ENCODE data around the gene SCYGR6. TPM values are rescaled to one million over a fixed set of nuclear protein-coding genes. Genes with fewer than 3 reads are reported as not detected.

The SCYGR6 gene
- total and polyA plus RNA-seq, 2 donors, result not detected

DNA sequence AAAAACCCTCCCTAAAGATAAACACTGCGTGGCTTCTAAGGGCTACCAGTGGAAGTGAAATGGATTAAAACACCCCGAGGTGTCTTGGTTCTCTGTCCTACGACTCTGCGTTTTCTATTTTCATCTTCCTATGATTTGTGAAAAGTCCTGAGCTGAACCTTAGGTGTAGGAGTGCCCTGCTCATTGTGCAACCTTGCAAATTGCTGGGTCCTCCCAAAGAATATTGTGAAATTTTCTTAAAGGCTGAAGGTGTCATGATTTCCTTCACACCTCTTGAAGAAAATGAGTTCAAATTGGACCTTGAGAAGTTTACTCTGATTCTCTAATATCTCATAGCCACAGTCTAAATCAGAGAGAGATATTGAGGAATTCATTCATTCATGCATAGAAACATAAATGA is 4.9 kb downstream of the SCYGR6 start:
- no peak for DNase-seq (ENCODE audit: low read depth in 6 of 9, low spot score in 9 of 9)
- peaks cover 0 to 17% of the 10 kb centered on the region in 2 donors for H3K27me3 ChIP-seq (ENCODE audit: control insufficient read depth in 2 of 2, insufficient read depth in 1 of 2, low read length in 1 of 2)
- H3K4me1 ChIP-seq (ENCODE audit: control insufficient read depth in 2 of 2, insufficient read depth in 2 of 2, low read length in 2 of 2), result no peaks in the 10 kb centered on the region
- WGBS, result 97% methylated on average over 4 of the region's 4 CpGs
- no peak overlapping the region for H3K27ac ChIP-seq (ENCODE audit: low read depth in 1 of 2, low read length in 1 of 2)
- no peak overlapping the region for H3K4me3 ChIP-seq (ENCODE audit: low read length in 2 of 2)
- no peaks in the 10 kb centered on the region for H3K9me3 ChIP-seq (ENCODE audit: control insufficient read depth in 2 of 2, insufficient read depth in 1 of 2, low read length in 1 of 2)
- H3K36me3 ChIP-seq (ENCODE audit: control insufficient read depth in 2 of 2, insufficient read depth in 2 of 2, low read length in 1 of 2), result no peaks in the 10 kb centered on the region

DNA sequence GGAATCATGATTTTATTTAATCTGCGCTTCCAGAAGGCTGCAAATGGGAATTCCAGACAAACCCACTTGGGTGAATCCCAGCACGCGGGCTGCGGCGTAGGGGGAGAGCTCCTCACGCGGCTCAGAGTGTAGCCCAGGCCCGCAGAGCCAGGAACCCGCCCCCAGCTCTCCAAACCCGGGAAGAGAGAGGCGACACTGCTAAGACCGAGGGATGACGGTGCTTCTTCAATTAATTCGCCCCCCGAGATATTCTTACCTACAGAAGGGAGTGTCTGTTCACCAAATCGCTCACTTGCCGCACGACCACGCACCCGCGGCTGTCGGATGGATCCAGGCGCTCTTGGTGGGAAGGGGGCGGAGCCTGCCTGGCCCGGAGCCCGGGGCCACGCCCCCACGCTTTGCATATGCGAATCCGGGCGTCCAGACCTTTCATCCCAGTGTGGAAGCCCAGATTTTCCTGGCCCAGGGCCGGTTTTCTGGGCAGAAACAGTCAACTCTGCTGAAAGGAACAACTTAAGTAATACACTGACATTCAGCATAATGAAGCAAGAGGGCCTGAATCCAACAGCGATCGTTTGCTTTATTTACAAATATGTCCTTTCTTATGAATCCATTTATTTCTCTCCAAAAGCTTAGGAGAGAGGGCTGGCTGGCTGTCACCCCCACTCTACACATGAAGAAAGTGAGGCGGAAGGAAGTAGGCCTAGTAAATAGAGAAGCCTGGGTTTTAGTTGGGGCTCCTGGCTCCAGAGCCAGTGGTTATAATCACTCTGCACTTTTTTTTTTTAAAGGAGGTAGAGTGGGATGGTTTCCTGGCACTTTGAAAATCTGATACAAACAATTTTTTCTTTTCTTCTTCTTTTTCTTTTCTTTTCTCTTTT is 6.6 kb downstream of the SCYGR6 start, which contains the start of gene SLC19A3:
TSS of gene SLC19A3 (minus strand) at position 342 of the 881 bp plus-strand sequence. CDS start 15,710 bp downstream, outside the sequence.
- no peaks in the 10 kb centered on the region for H3K36me3 ChIP-seq (ENCODE audit: control insufficient read depth in 2 of 2, insufficient read depth in 2 of 2, low read length in 1 of 2)
- H3K4me3 ChIP-seq (ENCODE audit: low read length in 2 of 2), result no peak within 1 kb of the TSS
- 13% methylated on average over 35 of the region's 35 CpGs for WGBS
- peaks cover 0 to 17% of the 10 kb centered on the region in 2 donors for H3K27me3 ChIP-seq (ENCODE audit: control insufficient read depth in 2 of 2, insufficient read depth in 1 of 2, low read length in 1 of 2)
- H3K9me3 ChIP-seq (ENCODE audit: control insufficient read depth in 2 of 2, insufficient read depth in 1 of 2, low read length in 1 of 2), result no peaks in the 10 kb centered on the region
- DNase-seq (ENCODE audit: low read depth in 6 of 9, low spot score in 9 of 9), result peak in 5 of 9 donors; percentile 1 to 19 (median 15)
- no peak within 1 kb of the TSS for H3K27ac ChIP-seq (ENCODE audit: low read depth in 1 of 2, low read length in 1 of 2)
- H3K4me1 ChIP-seq (ENCODE audit: control insufficient read depth in 2 of 2, insufficient read depth in 2 of 2, low read length in 2 of 2), result no peaks in the 10 kb centered on the region

DNA sequence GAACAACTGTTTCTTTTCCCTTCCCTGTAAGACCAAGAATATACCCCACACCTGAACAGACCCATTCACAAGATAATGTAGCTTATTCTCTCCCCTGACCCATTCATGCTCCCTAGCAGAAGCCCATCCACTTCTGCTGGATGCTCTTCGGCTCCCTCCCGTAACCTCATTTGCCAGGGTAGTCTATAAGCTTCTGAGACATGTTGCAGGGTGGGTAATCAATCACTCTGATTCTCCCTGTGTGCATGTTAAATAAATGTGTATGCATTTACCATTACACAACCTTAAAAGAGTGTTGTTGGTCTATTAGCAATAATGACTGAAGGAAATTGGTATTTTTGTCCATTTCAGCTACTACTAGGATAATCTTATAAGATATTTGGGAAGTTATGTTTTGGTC is 8.1 kb downstream of the SCYGR6 start:
- Histone ChIP-seq H3K4me3 (ENCODE audit: low read length in 2 of 2) (no peak overlapping the region), H3K36me3 (ENCODE audit: control insufficient read depth in 2 of 2, insufficient read depth in 2 of 2, low read length in 1 of 2) (no peaks in the 10 kb centered on the region), H3K27me3 (ENCODE audit: control insufficient read depth in 2 of 2, insufficient read depth in 1 of 2, low read length in 1 of 2) (peaks cover 0 to 17% of the 10 kb centered on the region in 2 donors), H3K9me3 (ENCODE audit: control insufficient read depth in 2 of 2, insufficient read depth in 1 of 2, low read length in 1 of 2) (no peaks in the 10 kb centered on the region), H3K4me1 (ENCODE audit: control insufficient read depth in 2 of 2, insufficient read depth in 2 of 2, low read length in 2 of 2) (no peaks in the 10 kb centered on the region), H3K27ac (ENCODE audit: low read depth in 1 of 2, low read length in 1 of 2) (no peak overlapping the region)
- DNase-seq (ENCODE audit: low read depth in 6 of 9, low spot score in 9 of 9), result no peak
- whole genome bisulfite sequencing, result 98% methylated on average over 2 of the region's 2 CpGs

DNA sequence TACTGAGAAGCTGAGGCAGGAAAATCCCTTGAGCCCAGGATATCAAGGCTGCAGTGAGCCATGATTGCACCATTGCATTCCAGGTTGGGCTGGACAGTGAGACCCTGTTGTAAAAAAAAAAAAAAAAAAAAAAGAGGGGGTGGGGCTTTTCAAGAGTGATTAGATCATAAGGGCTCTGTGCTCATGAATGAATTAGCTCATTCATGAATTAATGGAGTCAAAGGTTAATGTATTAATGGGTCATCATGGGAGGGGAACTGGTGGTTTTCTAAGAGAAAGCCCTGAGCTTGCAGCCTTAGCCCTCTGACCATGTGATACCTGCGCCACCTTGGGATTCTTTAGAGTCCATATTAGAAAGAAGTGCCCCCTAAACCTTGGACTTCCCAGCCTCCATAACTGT is 11.3 kb downstream of the SCYGR6 start:
- no peaks in the 10 kb centered on the region for H3K9me3 ChIP-seq (ENCODE audit: control insufficient read depth in 2 of 2, insufficient read depth in 1 of 2, low read length in 1 of 2)
- 98% methylated on average over 1 of the region's 1 CpG for WGBS
- H3K4me1 ChIP-seq (ENCODE audit: control insufficient read depth in 2 of 2, insufficient read depth in 2 of 2, low read length in 2 of 2), result no peaks in the 10 kb centered on the region
- H3K27me3 ChIP-seq (ENCODE audit: control insufficient read depth in 2 of 2, insufficient read depth in 1 of 2, low read length in 1 of 2), result peaks cover 0 to 17% of the 10 kb centered on the region in 2 donors
- H3K36me3 ChIP-seq (ENCODE audit: control insufficient read depth in 2 of 2, insufficient read depth in 2 of 2, low read length in 1 of 2), result no peaks in the 10 kb centered on the region
- DNase-seq (ENCODE audit: low read depth in 6 of 9, low spot score in 9 of 9), result no peak
- H3K4me3 ChIP-seq (ENCODE audit: low read length in 2 of 2), result no peak overlapping the region
- no peak overlapping the region for H3K27ac ChIP-seq (ENCODE audit: low read depth in 1 of 2, low read length in 1 of 2)

DNA sequence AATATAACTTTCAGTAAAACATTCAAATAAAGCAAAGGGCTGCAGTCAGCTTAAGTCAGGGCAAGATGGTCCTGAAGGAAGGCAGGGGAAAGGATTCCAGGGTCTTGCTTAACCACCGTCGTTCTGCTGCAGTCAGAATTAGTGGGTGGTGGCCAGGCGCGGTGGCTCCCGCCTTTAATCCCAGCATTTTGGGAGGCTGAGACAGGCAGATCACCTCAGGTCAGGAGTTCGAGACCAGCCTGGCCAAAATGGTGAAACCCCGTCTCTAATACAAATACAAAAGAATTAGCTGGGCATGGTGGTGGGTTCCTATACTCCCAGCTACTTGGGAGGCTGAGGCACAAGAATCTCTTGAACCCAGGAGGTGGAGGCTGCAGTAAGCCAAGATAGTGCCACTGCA is 13.6 kb downstream of the SCYGR6 start:
- Histone ChIP-seq H3K4me1 (ENCODE audit: control insufficient read depth in 2 of 2, insufficient read depth in 2 of 2, low read length in 2 of 2) (no peaks in the 10 kb centered on the region), H3K4me3 (ENCODE audit: low read length in 2 of 2) (no peak overlapping the region), H3K9me3 (ENCODE audit: control insufficient read depth in 2 of 2, insufficient read depth in 1 of 2, low read length in 1 of 2) (no peaks in the 10 kb centered on the region), H3K36me3 (ENCODE audit: control insufficient read depth in 2 of 2, insufficient read depth in 2 of 2, low read length in 1 of 2) (no peaks in the 10 kb centered on the region), H3K27ac (ENCODE audit: low read depth in 1 of 2, low read length in 1 of 2) (no peak overlapping the region), H3K27me3 (ENCODE audit: control insufficient read depth in 2 of 2, insufficient read depth in 1 of 2, low read length in 1 of 2) (no peaks in the 10 kb centered on the region)
- WGBS, result 98% methylated on average over 7 of the region's 7 CpGs
- DNase-seq (ENCODE audit: low read depth in 6 of 9, low spot score in 9 of 9), result no peak

DNA sequence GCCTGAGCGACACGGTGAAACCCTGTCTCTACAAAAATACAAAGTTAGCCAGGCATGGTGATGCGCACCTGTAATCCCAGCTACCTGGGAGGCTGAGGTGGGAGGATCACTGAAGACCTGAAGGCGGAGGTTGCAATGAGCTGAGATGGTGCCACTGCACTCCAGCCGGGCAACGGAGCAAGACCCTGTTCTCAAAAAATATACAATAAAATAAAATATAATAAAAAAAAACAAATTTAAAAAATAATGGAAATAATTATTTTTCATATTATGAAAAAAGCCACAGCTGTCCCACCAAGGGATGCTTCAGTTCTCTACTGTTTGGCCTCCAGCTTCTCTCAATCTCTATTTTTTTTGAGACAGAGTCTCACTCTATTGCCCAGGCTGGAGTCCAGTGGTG is 17.2 kb downstream of the SCYGR6 start:
- 92% methylated on average over 6 of the region's 6 CpGs for WGBS
- Histone ChIP-seq H3K9me3 (ENCODE audit: control insufficient read depth in 2 of 2, insufficient read depth in 1 of 2, low read length in 1 of 2) (no peaks in the 10 kb centered on the region), H3K36me3 (ENCODE audit: control insufficient read depth in 2 of 2, insufficient read depth in 2 of 2, low read length in 1 of 2) (no peaks in the 10 kb centered on the region)

DNA sequence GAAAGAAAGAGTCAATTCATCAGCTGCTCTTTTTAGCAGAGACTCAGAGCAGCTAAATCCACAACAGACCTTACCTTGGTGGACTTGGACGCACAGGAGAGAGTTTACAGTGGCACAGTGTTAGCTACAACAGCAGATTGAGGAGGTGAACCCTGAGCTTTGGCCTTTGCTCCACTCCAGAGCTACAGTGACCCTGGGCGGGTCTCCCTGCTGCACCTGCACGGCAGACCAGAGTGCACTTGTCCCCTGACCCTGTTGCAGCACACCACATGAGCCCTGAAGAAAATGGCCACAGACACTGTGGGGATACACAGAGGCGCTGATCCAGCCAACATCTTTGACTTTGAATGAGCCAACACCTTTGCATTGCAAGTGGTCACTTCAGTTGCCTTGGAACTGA is 17.7 kb downstream of the SCYGR6 start:
- no peak for DNase-seq (ENCODE audit: low read depth in 6 of 9, low spot score in 9 of 9)
- WGBS, result 93% methylated on average over 4 of the region's 4 CpGs
- no peaks in the 10 kb centered on the region for H3K36me3 ChIP-seq (ENCODE audit: control insufficient read depth in 2 of 2, insufficient read depth in 2 of 2, low read length in 1 of 2)
- no peak overlapping the region for H3K4me3 ChIP-seq (ENCODE audit: low read length in 2 of 2)
- H3K27ac ChIP-seq (ENCODE audit: low read depth in 1 of 2, low read length in 1 of 2), result no peak overlapping the region
- no peaks in the 10 kb centered on the region for H3K4me1 ChIP-seq (ENCODE audit: control insufficient read depth in 2 of 2, insufficient read depth in 2 of 2, low read length in 2 of 2)
- no peaks in the 10 kb centered on the region for H3K27me3 ChIP-seq (ENCODE audit: control insufficient read depth in 2 of 2, insufficient read depth in 1 of 2, low read length in 1 of 2)
- no peaks in the 10 kb centered on the region for H3K9me3 ChIP-seq (ENCODE audit: control insufficient read depth in 2 of 2, insufficient read depth in 1 of 2, low read length in 1 of 2)

More for the DNA sequence above, 17.2 kb downstream of the SCYGR6 start:
- Histone ChIP-seq H3K4me3 (ENCODE audit: low read length in 2 of 2) (no peak overlapping the region), H3K27me3 (ENCODE audit: control insufficient read depth in 2 of 2, insufficient read depth in 1 of 2, low read length in 1 of 2) (no peaks in the 10 kb centered on the region), H3K27ac (ENCODE audit: low read depth in 1 of 2, low read length in 1 of 2) (no peak overlapping the region), H3K4me1 (ENCODE audit: control insufficient read depth in 2 of 2, insufficient read depth in 2 of 2, low read length in 2 of 2) (no peaks in the 10 kb centered on the region)
- DNase-seq (ENCODE audit: low read depth in 6 of 9, low spot score in 9 of 9), result no peak

DNA sequence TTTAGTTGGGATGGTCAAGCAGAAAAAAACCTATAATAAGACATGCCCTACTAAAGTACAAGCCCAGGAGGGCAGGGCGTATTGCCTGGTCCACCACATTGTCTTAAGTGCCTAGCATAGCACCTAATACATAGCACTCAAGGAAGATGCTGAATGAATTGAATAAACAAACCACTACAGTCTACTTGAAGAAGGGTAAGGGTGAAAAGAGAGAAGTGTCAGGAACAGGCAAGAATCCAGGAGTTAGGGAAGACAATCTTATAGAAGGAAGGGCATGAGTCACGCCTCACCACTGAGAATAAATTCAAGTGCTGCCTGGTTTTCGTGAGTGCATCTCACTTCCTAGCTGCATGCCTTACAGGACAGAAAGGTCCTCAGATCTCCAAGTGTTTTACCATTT is 20.6 kb downstream of the SCYGR6 start:
- Histone ChIP-seq H3K4me3 (ENCODE audit: low read length in 2 of 2) (no peak overlapping the region), H3K36me3 (ENCODE audit: control insufficient read depth in 2 of 2, insufficient read depth in 2 of 2, low read length in 1 of 2) (no peaks in the 10 kb centered on the region), H3K4me1 (ENCODE audit: control insufficient read depth in 2 of 2, insufficient read depth in 2 of 2, low read length in 2 of 2) (no peaks in the 10 kb centered on the region), H3K27me3 (ENCODE audit: control insufficient read depth in 2 of 2, insufficient read depth in 1 of 2, low read length in 1 of 2) (no peaks in the 10 kb centered on the region), H3K9me3 (ENCODE audit: control insufficient read depth in 2 of 2, insufficient read depth in 1 of 2, low read length in 1 of 2) (no peaks in the 10 kb centered on the region), H3K27ac (ENCODE audit: low read depth in 1 of 2, low read length in 1 of 2) (no peak overlapping the region)
- DNase-seq (ENCODE audit: low read depth in 6 of 9, low spot score in 9 of 9), result no peak
- WGBS, result 95% methylated on average over 3 of the region's 3 CpGs

DNA sequence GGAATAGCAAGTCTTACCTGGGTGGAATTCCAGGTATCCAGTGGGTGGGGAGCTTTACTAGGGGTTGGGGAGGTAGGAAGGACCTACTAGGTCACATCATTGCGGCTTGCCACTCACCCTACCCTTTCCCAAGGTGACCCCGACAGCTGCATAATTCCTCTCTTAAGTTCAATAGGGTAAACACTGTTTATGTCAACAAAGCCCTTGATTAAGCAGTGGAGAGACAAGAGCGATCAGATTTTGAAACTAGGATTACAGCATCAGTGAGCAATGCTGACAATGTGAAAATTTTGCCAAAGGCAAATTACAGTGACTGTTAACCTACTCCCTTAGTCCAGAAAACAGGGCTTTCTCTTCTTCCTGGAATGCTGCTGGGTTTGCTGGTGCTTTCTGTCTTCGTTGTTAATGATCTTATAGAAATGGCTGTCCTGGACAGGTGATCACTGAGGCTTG is 21.3 kb downstream of the SCYGR6 start:
- Histone ChIP-seq H3K36me3 (ENCODE audit: control insufficient read depth in 2 of 2, insufficient read depth in 2 of 2, low read length in 1 of 2) (no peaks in the 10 kb centered on the region), H3K4me1 (ENCODE audit: control insufficient read depth in 2 of 2, insufficient read depth in 2 of 2, low read length in 2 of 2) (no peaks in the 10 kb centered on the region), H3K27me3 (ENCODE audit: control insufficient read depth in 2 of 2, insufficient read depth in 1 of 2, low read length in 1 of 2) (no peaks in the 10 kb centered on the region), H3K9me3 (ENCODE audit: control insufficient read depth in 2 of 2, insufficient read depth in 1 of 2, low read length in 1 of 2) (no peaks in the 10 kb centered on the region), H3K4me3 (ENCODE audit: low read length in 2 of 2) (no peak overlapping the region), H3K27ac (ENCODE audit: low read depth in 1 of 2, low read length in 1 of 2) (no peak overlapping the region)
- no peak for DNase-seq (ENCODE audit: low read depth in 6 of 9, low spot score in 9 of 9)
- WGBS, result 91% methylated on average over 4 of the region's 4 CpGs

Data from thymus (tissue), 11 donors.